H9 (cell line): Measurements from ENCODE around the gene FAM131C. TPM values are rescaled to one million over a fixed set of nuclear protein-coding genes. Genes with fewer than 3 reads are reported as not detected.
"Not testable (repeated sequence)": the region's sequence is repeated elsewhere in the genome, so short reads cannot be mapped to it uniquely, and the experiment has no call there.

Experiments
- DNase-seq: peaks from one replicate; pipeline ENCODE4 v3.0.0-alpha.2; 2017
- H2AFZ ChIP-seq: one replicate; pipeline ENCODE4 v1.6.1; 2013; ENCODE audit warnings: mild to moderate bottlenecking, low read length, control low read depth, moderate library complexity
- H2AK5ac ChIP-seq: 2 replicates; pipeline ENCODE4 v1.6.1; 2013; ENCODE audit warnings: low read length, control low read depth, mixed read lengths; ENCODE audit not compliant: insufficient read length
- H2BK120ac ChIP-seq: one replicate; pipeline ENCODE4 v1.6.1; 2013; ENCODE audit warnings: low read depth, mild to moderate bottlenecking, low read length, control low read depth, inconsistent platforms; ENCODE audit not compliant: poor library complexity, severe bottlenecking
- H2BK12ac ChIP-seq: 2 replicates; pipeline ENCODE4 v1.6.1; 2013; ENCODE audit warnings: low read length, control low read depth, mixed read lengths, low read depth; ENCODE audit not compliant: insufficient read length
- H2BK15ac ChIP-seq: 2 replicates; pipeline ENCODE4 v1.6.1; 2013; ENCODE audit warnings: low read depth, low read length, control low read depth
- H2BK20ac ChIP-seq: one replicate; pipeline ENCODE4 v1.6.1; 2013; ENCODE audit warnings: low read depth, mild to moderate bottlenecking, low read length, control low read depth, inconsistent platforms; ENCODE audit not compliant: poor library complexity, severe bottlenecking
- H2BK5ac ChIP-seq: 2 replicates; pipeline ENCODE4 v1.6.1; 2013; ENCODE audit warnings: low read length, control low read depth, mixed read lengths; ENCODE audit not compliant: insufficient read length
- H3K14ac ChIP-seq: 2 replicates; pipeline ENCODE4 v1.6.1; 2013; ENCODE audit warnings: low read length, control low read depth; ENCODE audit not compliant: insufficient read depth
- H3K18ac ChIP-seq: 2 replicates; pipeline ENCODE4 v1.6.1; 2013; ENCODE audit warnings: low read depth, mild to moderate bottlenecking, mixed read lengths, low read length, control low read depth; ENCODE audit not compliant: insufficient read length
- H3K23ac ChIP-seq: 2 replicates; pipeline ENCODE4 v1.6.1; 2013; ENCODE audit warnings: low read length, control low read depth, mixed read lengths, low read depth; ENCODE audit not compliant: insufficient read length
- H3K23me2 ChIP-seq: 2 replicates; pipeline ENCODE4 v1.6.1; 2013; ENCODE audit warnings: low read depth, mild to moderate bottlenecking, mixed read lengths, low read length, control low read depth; ENCODE audit not compliant: insufficient read length, poor library complexity, severe bottlenecking
- H3K27ac ChIP-seq: 2 replicates; pipeline ENCODE4 v1.5.1; 2013; ENCODE audit warnings: low read length, control low read depth, mixed read lengths, low read depth; ENCODE audit not compliant: insufficient read length
- H3K27me3 ChIP-seq: 2 replicates; pipeline ENCODE4 v1.6.1; 2013; ENCODE audit warnings: low read length, control low read depth, inconsistent platforms; ENCODE audit not compliant: insufficient read depth
- H3K4ac ChIP-seq: 2 replicates; pipeline ENCODE4 v1.6.1; 2013; ENCODE audit warnings: low read depth, mild to moderate bottlenecking, control low read depth, inconsistent platforms, low read length, moderate library complexity
- H3K4me1 ChIP-seq: 2 replicates; pipeline ENCODE4 v1.6.1; 2013; ENCODE audit warnings: low read length, control low read depth, inconsistent platforms; ENCODE audit not compliant: insufficient read depth
- H3K4me2 ChIP-seq: 2 replicates; pipeline ENCODE4 v1.6.1; 2013; ENCODE audit warnings: low read length, control low read depth, mixed read lengths; ENCODE audit not compliant: insufficient read length, insufficient read depth
- H3K56ac ChIP-seq: 2 replicates; pipeline ENCODE4 v1.6.1; 2013; ENCODE audit warnings: low read depth, mild to moderate bottlenecking, mixed read lengths, low read length, control low read depth; ENCODE audit not compliant: insufficient read length
- H3K79me1 ChIP-seq: 2 replicates; pipeline ENCODE4 v1.6.1; 2013; ENCODE audit warnings: low read depth, mild to moderate bottlenecking, moderate library complexity, low read length, control low read depth, inconsistent platforms; ENCODE audit not compliant: insufficient read depth, poor library complexity, severe bottlenecking
- H3K79me2 ChIP-seq: 2 replicates; pipeline ENCODE4 v1.6.1; 2013; ENCODE audit warnings: low read length, control low read depth, inconsistent platforms; ENCODE audit not compliant: insufficient read depth
- H3K9ac ChIP-seq: 2 replicates; pipeline ENCODE4 v1.6.1; 2013; ENCODE audit warnings: low read length, control low read depth, mixed read lengths; ENCODE audit not compliant: insufficient read length; ENCODE audit errors: extremely low read depth
- H3K9me3 ChIP-seq: one replicate; pipeline ENCODE4 v1.6.1; 2013; ENCODE audit warnings: low read depth, low read length, inconsistent platforms; ENCODE audit not compliant: control insufficient read depth
- H3T11ph ChIP-seq: one replicate; pipeline ENCODE4 v1.6.1; 2013; ENCODE audit warnings: mild to moderate bottlenecking, low read length, control low read depth, inconsistent platforms
- H4K20me1 ChIP-seq: one replicate; pipeline ENCODE4 v1.6.1; 2013; ENCODE audit not compliant: control insufficient read depth, insufficient read length, insufficient read depth
- H4K5ac ChIP-seq: 2 replicates; pipeline ENCODE4 v1.6.1; 2013; ENCODE audit warnings: low read depth, mild to moderate bottlenecking, mixed read lengths, low read length, control low read depth; ENCODE audit not compliant: insufficient read length
- H4K8ac ChIP-seq: replicated peaks from 2 replicates; pipeline ENCODE4 v1.6.1; 2013; ENCODE audit warnings: low read length, control low read depth, mixed read lengths, low read depth; ENCODE audit not compliant: insufficient read length
- H4K91ac ChIP-seq: 2 replicates; pipeline ENCODE4 v1.6.1; 2013; ENCODE audit warnings: low read depth, mild to moderate bottlenecking, moderate library complexity, mixed read lengths, low read length, control low read depth; ENCODE audit not compliant: insufficient read length
- H3K27ac Mint-ChIP-seq, 3 experiments: 2 replicates in 2 of 3; 3 replicates in 1 of 3; pipeline ENCODE4 v1.8.0; 2020 to 2021; ENCODE audit warnings: mixed read lengths in 3 of 3, mild to moderate bottlenecking in 1 of 3, moderate library complexity in 1 of 3
- H3K27me3 Mint-ChIP-seq: 2 replicates; pipeline ENCODE4 v1.8.0; 2021; ENCODE audit warnings: low read depth, mild to moderate bottlenecking, moderate library complexity, mixed read lengths
- H3K36me3 Mint-ChIP-seq, 3 experiments: 2 replicates in 2 of 3; 3 replicates in 1 of 3; pipeline ENCODE4 v1.8.0; 2020 to 2021; ENCODE audit warnings: low read depth in 3 of 3, mixed read lengths in 3 of 3; ENCODE audit not compliant: insufficient read depth in 1 of 3
- H3K4me1 Mint-ChIP-seq, 2 experiments: 2 replicates each; pipeline ENCODE4 v1.8.0; 2020; ENCODE audit warnings: mixed read lengths in 2 of 2
- H3K4me3 Mint-ChIP-seq, 2 experiments: 2 replicates in 1 of 2; 3 replicates in 1 of 2; pipeline ENCODE4 v1.8.0; 2020 to 2021; ENCODE audit warnings: mild to moderate bottlenecking in 2 of 2, mixed read lengths in 2 of 2, moderate library complexity in 1 of 2
- H3K9me3 Mint-ChIP-seq, 2 experiments: 2 replicates in 1 of 2; 3 replicates in 1 of 2; pipeline ENCODE4 v1.8.0; 2020; ENCODE audit warnings: mild to moderate bottlenecking in 2 of 2, mixed read lengths in 2 of 2, moderate library complexity in 1 of 2
- CTCF ChIP-seq: fragments of 200-600 bp; sonication (generic); conservative IDR thresholded peaks from 3 replicates; pipeline ENCODE4 v1.8.0; 2021; ENCODE audit warnings: antibody characterized with exemption, mild to moderate bottlenecking
- WGBS: extraction: QIAGEN DNeasy Blood & Tissue Kit; methylation state at CpG from one replicate; pipeline ENCODE4 v1.1.7; 2013; ENCODE audit warnings: missing lambda C conversion rate, low lambda C conversion rate, mixed read lengths; ENCODE audit not compliant: insufficient read length; ENCODE audit errors: extremely low coverage; 5-methylcytosine and 5-hydroxymethylcytosine counted together
- total RNA-seq: library from RNA; stranded (reverse); gene quantifications from 2 replicates; pipeline ENCODE4 v1.2.1, GENCODE V29; 2021

The FAM131C gene
- total RNA-seq, 1 experiment from 2014 or later: 0.61 TPM

DNA sequence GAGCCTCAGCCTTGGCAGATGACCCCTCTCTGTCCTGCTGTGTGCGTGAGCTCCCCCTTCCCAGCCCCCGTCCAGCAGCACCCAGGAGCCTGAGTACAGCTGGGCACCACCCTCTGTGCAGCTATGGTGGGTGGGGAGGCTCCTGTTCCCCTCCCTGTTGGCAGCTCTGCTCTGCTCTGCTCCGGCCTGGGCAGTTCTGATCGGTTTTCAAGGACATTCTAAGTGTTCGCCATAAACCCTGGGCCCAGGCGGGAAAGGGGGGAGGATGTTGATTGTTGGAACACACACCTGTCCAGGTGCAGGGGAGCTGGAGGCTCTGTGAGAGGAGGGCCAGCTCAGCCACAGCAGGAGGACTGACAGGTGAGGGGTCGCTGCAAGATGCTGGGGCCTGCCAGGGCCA is 29.9 kb downstream of the FAM131C start, which contains the start of gene CLCNKB:
TSS of gene CLCNKB (plus strand) at position 262 of the 400 bp plus-strand sequence. CDS start 711 bp downstream, outside the sequence.
- Histone ChIP-seq H3K27me3 (no peaks in the 10 kb centered on the region), H3K56ac (no peak within 1 kb of the TSS), H3K23ac (no peak within 1 kb of the TSS), H3K79me2 (no peaks in the 10 kb centered on the region), H2BK12ac (no peak within 1 kb of the TSS), H2BK5ac (no peak within 1 kb of the TSS), H2AK5ac (no peak within 1 kb of the TSS), H4K20me1 (no peaks in the 10 kb centered on the region), H2BK120ac (no peak within 1 kb of the TSS), H3K23me2 (no peaks in the 10 kb centered on the region), H3K79me1 (no peaks in the 10 kb centered on the region), H3K27ac (no peak within 1 kb of the TSS), H3K9ac (no peak within 1 kb of the TSS), H2BK15ac (no peak within 1 kb of the TSS), H3K4me1 (no peaks in the 10 kb centered on the region), H3K9me3 (no peaks in the 10 kb centered on the region), H2BK20ac (no peak within 1 kb of the TSS), H2AFZ (no peak within 1 kb of the TSS), H3K18ac (no peak within 1 kb of the TSS), H4K8ac (no peak within 1 kb of the TSS), H3K4me2 (no peak within 1 kb of the TSS), H3K14ac (no peak within 1 kb of the TSS), H3K4ac (no peak within 1 kb of the TSS), H4K91ac (no peak within 1 kb of the TSS), H4K5ac (no peak within 1 kb of the TSS), H3T11ph (no peak within 1 kb of the TSS)
- Mint-ChIP-seq H3K27ac (no peak within 1 kb of the TSS; a peak in 1 of 7 replicates), H3K36me3 (no peaks in the 10 kb centered on the region), H3K27me3 (peaks cover 31% of the 10 kb centered on the region), H3K4me1 (peaks cover 0 to 12% of the 10 kb centered on the region in 2 experiments; a peak in 2 of 4 replicates), H3K9me3 (no peaks in the 10 kb centered on the region), H3K4me3 (no peak within 1 kb of the TSS)
- TF ChIP-seq CTCF: no peak
- no CpG with 5 or more reads among the region's 7 CpGs for WGBS
- DNase-seq: no peak

GRCh38 chr1:16042654-16043053 is 30.8 kb downstream of the FAM131C start:
- H2AFZ ChIP-seq, H3T11ph ChIP-seq, H3K4me3 Mint-ChIP-seq, H3K36me3 Mint-ChIP-seq, H3K27ac ChIP-seq, H3K9me3 ChIP-seq, H3K23me2 ChIP-seq, H3K56ac ChIP-seq, H4K8ac ChIP-seq, H2BK5ac ChIP-seq, H3K4me1 ChIP-seq, H3K27ac Mint-ChIP-seq, H3K23ac ChIP-seq, H2BK15ac ChIP-seq, H3K79me2 ChIP-seq, H2AK5ac ChIP-seq, H4K20me1 ChIP-seq, H3K9ac ChIP-seq, H3K4me2 ChIP-seq, H3K27me3 ChIP-seq, DNase-seq, H4K91ac ChIP-seq, H2BK20ac ChIP-seq, H2BK12ac ChIP-seq, H2BK120ac ChIP-seq, H3K9me3 Mint-ChIP-seq, H3K79me1 ChIP-seq, H3K14ac ChIP-seq, H3K4ac ChIP-seq, H3K18ac ChIP-seq, H4K5ac ChIP-seq: not testable (repeated sequence)
- no CpG with 5 or more reads among the region's 9 CpGs for WGBS
- Mint-ChIP-seq H3K27me3 (peaks cover 28% of the 10 kb centered on the region), H3K4me1 (peaks cover 0 to 12% of the 10 kb centered on the region in 2 experiments; a peak in 3 of 4 replicates)
